Measurements from ENCODE around the gene CORO2B.
"Not testable (repeated sequence)": the region's sequence is repeated elsewhere in the genome, so short reads cannot be mapped to it uniquely, and the experiment has no call there.

CORO2B gene

DNA sequence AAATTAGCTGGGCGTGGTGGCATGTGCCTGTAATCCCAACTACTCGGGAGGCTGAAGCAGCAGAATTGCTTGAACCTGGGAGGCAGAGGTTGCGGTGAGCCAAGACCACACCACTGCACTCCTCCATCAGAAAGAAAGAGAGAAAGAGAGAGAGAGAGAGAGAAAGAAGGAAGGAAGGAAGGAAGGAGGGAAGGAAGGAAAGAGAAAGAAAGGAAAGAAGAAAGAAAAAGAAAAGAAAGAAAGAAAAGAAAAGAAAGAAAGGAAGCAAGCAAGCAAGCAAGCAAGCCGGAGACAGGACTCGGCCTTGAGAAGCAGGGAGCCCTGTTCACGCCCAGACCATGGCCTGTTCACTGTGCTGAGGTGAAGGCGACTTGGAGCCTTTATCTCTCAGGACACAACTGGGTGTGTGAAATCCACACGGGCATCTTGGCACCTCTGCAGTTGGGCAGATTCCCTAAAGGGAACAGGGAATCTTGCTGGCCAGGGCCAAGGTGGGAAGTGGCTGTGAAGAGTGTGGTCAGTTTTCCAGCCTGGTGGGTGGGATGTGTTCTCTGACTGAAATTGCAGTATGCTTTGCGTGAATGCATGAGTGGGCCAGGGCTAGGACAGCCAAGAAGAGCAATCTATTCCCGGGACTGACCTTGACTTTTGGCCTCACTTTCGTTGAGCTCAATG, 90.3 kb downstream of the CORO2B start:
- DNase-seq (ENCODE audit: low read depth, low spot score), result no peak

- no peak for DNase-seq (ENCODE audit: low read depth, low spot score)
Measured at GRCh38 chr15:68672251-68672650, 93.5 kb downstream of the CORO2B start.

DNA sequence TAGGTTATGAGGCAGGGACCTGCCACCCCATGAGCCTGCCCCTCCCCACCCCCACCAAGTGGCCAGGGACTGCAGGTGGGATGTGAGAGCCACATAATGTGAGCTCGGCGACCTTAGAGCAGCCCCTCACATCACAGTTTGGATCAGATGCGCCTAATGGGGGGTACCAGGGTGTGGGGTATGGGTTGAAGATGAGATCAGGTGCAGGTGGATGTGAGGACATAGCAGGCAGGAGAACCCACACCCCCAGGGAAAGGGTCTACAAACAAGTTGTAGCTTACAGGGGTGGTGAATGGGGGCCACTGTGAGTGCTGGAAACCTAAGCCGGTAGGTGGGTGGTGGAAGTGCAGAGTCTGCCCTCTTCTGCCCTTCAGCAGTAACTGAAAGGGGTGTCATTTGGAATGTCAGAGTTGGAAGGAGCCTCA, 94.0 kb downstream of the CORO2B start:
- no peak for DNase-seq (ENCODE audit: low read depth, low spot score)

GRCh38 chr15:68674975-68675374, 96.2 kb downstream of the CORO2B start:
- no peak for DNase-seq (ENCODE audit: low read depth, low spot score)

- no peak for DNase-seq (ENCODE audit: low read depth, low spot score)
Measured at GRCh38 chr15:68676011-68676605, 97.3 kb downstream of the CORO2B start.

DNA sequence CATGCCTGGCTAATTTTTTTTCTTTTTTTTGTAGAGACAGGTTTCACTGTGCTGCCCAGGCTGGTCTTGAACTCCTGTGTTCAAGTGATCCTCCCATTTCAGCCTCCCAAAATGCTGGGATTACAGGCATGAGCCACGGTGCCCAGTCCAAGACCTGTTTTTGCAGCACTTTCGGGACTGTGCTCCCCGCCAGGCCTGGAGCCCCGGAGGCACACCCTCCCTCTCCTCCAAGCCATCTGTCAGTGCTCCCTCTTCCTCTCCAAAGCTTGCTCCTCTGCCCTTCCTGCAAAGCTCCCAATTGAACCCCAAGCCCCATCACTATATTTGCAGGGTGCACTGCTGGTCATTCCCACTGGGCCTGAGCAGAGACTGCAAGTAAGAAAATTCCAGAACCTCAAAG, 98.1 kb downstream of the CORO2B start:
- DNase-seq (ENCODE audit: low read depth, low spot score), result no peak

DNA sequence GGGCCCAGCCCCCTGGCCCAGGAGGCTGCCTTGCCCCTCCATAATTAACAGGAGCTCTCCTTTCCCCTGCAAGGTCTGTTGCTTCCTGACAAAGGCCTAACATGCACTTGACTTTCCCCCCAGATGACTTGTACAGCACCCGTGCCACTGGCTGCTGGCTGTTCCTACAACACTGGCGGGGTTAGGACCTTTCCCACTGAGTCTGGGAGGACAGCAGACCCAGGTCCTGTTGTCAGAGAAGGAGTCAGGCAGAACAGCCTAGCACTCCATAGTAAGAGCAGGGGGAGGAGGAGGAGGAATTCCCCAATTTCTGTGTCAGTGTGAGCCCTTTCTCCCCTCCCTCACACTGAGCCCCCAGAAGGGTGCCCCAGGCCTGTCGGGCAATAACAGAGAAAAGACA, 99.2 kb downstream of the CORO2B start:
- DNase-seq (ENCODE audit: low read depth, low spot score), result no peak

- no peak for DNase-seq (ENCODE audit: low read depth, low spot score)
Measured at GRCh38 chr15:68678746-68679145, 100.0 kb downstream of the CORO2B start.

GRCh38 chr15:68679161-68679560, 100.4 kb downstream of the CORO2B start:
- DNase-seq (ENCODE audit: low read depth, low spot score), result no peak

DNA sequence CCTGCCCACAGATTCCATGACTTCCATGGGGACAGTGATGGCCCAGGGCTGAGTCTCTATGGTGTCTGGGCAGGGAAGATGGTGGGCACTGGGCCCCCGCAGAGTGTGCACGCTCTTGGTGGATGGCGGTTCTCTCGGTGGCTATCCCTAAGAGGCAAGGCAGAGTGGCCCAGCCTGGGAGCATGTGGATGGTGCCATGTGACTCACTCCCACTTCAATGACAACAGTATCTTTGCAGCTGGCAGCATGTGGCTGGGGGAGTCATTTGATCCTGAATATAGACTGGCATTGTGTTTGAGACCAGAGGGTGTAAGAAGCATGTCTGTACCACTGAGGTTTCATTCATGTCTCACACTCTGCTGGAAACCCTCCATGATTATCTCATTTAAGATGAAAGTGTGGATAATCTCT, 101.2 kb downstream of the CORO2B start:
- no peak for DNase-seq (ENCODE audit: low read depth, low spot score)

GRCh38 chr15:68680756-68681155, 102.0 kb downstream of the CORO2B start:
- DNase-seq (ENCODE audit: low read depth, low spot score), result not testable (repeated sequence)

GRCh38 chr15:68681836-68682235, 103.0 kb downstream of the CORO2B start:
- no peak for DNase-seq (ENCODE audit: low read depth, low spot score)

DNA sequence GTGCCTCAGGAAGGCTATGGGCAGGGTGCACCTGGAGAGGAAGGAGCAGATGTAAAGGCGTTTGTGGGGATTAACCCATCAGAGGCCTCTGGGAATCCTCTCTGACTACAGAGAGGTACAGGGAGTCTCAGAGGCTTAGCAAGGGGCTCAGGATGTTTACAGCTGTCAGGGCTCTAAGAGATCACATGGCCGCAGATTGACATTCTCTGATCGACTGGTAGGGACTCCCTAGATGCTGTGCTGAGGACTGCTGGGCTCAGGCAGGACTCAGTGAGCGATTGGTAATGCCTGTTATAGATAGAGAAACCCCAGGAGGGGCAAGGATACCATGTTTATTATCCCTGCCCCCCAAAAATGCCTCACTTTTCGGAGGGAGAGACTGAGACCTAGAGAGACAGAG, 103.5 kb downstream of the CORO2B start:
- DNase-seq (ENCODE audit: low read depth, low spot score), result no peak

GRCh38 chr15:68683026-68683425, 104.2 kb downstream of the CORO2B start:
- DNase-seq (ENCODE audit: low read depth, low spot score), result no peak

DNA sequence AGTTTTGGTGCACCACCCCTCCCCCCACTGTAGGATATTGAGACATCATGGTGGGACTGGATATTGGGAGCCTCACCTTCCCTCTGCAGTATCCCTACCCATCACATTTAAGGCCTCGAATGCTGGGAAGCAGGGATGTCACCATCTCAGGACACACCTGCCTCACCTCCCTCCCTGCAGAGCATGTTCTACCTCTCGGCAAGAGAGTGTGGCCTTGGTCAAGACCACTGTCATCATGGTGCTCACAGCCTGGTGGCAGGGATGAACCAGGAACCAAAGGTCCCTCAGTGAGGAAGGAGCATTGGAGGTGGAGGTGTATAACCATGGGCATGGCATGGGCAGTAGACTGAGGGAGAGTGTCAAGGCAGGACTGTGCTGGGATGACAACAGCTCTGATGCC, 104.8 kb downstream of the CORO2B start:
- DNase-seq (ENCODE audit: low read depth, low spot score), result no peak

- DNase-seq (ENCODE audit: low read depth, low spot score), result no peak
Measured at GRCh38 chr15:68684476-68684875, 105.7 kb downstream of the CORO2B start.

- no peak for DNase-seq (ENCODE audit: low read depth, low spot score)
Measured at GRCh38 chr15:68687136-68687735, 108.4 kb downstream of the CORO2B start.

- DNase-seq (ENCODE audit: low read depth, low spot score), result no peak
Measured at GRCh38 chr15:68691705-68692104, 112.9 kb downstream of the CORO2B start.

- no peak for DNase-seq (ENCODE audit: low read depth, low spot score)
Measured at GRCh38 chr15:68693071-68693470, 114.3 kb downstream of the CORO2B start.

GRCh38 chr15:68694111-68694510, 115.3 kb downstream of the CORO2B start:
- no peak for DNase-seq (ENCODE audit: low read depth, low spot score)

GRCh38 chr15:68695061-68695595, 116.3 kb downstream of the CORO2B start:
- no peak for DNase-seq (ENCODE audit: low read depth, low spot score)

DNA sequence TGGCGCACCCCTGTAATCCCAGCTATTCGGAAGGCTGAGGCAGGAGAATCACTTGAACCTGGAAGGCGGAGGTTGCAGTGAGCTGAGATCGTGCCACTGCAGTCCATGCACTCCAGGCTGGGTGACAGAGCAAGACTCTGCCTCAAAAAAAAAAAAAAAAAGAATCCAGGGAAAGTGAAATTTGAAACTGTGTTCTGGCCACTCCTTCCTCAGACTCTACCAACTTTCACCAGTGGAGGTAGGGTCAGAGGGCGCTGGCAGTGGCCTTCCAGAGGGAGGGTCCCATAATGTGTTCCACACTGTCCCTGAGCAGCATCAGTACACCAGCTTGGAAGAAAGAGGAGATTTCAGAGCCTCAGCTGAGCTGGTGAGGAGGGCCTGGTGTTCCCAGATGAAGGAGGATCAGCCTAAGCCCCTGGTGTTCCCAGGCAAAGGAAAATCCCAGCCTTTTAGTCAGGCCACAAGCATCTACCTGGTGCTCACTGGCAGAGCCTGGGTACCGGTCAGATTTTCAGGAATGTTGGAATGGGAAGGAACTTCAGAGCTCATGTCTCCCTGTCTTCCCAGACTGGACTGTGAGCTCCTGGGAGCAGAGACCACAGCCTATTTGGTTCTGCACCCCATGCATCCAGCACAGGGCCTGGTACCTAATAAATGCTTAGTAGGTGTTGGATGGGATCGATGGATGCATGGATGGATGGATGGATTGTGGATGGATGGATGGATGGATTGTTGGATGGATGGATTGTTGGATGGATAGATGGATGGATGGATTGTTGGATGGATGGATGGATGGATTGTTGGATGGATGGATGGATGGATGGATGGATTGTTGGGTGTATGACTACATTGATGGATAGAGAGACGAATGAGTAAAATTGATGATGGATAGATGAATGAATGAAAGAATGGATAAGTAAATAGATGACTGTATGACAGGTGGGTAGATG, 117.9 kb downstream of the CORO2B start:
- DNase-seq (ENCODE audit: low read depth, low spot score), result no peak
